ENCODE data around the gene GTPBP4.

The GTPBP4 gene

DNA sequence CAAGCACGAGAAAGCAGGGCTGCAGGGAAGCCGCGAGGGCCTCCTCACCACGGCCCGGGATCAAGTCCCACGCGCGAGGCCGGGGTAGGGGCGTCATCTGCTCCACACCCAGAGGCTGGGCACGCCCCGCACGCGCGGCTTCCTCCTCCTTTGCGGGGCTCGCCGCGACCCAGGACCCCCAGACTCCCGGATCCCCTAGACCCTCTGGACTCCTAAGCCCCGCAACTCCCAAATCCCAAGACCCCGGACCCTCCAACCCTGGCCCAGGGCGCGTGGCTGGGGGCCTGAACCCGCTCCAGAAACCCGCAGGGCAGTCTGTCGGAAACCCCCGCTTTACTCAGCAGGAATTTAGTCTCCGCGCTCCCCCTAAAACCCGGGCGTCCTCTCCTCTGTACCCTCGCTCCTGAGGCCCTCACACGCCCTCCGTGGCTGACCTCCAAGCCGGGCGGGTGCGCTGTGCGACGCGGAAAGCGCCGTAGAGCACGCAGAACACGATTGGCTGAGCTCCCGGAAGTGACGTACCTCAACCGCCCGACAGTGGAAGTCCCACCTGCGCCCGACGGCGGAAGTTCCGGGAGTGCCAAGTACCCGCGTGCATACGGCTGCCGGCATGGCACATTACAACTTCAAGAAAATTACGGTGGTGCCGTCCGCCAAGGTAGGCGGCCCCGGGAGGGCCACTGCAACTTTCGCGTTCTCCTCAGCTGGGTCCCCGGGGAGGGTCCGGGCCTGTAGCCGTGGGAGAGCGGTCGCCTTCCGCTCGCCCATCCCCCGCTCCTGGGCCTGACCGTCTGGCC, at the start of gene GTPBP4:
Gene GTPBP4 (plus strand): TSS at position 565 of the 797 bp plus-strand sequence. CDS start 46 bp downstream, at position 611.
- DNase-seq: peak; percentile 86

- no peak for DNase-seq
These were observed 49.1 kb upstream of the GTPBP4 start for GRCh38 chr10:938941-939678.

GRCh38 chr10:943334-944033, 44.8 kb upstream of the GTPBP4 start:
- no peak for DNase-seq

DNA sequence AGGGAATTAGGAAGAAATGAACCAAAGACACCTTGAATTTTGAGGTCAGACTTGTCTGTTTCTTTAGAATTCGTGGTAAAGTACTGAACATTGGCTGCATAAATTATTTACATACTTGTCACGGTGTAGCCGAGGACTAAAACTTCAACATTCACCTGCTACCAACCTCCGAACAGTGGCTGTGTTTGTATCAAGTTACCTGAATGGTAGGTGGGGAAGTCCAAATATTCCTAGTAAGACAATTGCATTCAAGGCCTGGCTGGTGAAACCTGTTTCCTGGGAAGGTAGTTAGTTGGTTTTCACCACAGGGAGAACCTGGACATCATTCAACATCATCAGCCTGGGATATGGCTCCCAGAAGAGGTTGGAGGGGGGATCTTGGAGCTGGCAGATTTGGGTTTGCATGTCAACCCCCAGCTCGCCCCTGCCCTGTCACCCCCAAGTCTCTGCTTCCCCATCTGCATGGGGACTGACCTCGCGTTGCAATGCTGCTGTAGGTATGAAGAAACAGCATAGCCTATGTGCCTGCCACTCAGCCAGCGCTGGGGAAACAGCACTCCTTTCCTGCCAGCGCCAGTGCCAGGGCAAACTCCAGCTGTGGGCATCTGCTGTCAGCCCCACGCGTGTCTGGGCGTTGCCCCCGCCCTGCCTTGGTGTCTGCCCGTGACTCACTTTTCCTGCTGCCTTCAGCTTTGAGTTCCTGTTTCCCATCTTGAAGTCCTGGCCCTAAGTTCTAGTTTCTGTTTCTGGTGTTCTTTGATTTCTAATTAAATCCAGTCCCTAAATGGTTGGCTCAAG, 44.0 kb upstream of the GTPBP4 start:
- DNase-seq: no peak

DNA sequence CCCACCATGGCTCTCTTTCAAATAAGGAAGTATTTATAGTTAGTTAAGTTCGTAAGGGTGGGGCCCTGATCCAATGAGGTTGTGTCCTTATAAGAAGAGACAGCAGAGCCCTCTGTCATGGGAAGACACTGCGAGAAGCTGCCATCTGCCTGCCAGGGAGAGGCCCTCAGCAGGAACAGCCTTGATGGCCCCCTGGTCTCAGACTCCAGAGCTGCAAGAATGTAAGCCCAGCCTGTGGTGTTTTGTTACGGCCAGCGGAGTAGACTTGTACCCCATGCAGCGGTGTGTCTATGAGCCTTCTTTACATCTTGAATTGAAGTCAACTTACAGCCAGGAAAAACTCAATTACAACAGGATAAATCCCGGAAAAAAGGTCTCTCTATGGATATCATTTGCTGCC, 42.5 kb upstream of the GTPBP4 start:
- no peak for DNase-seq

DNA sequence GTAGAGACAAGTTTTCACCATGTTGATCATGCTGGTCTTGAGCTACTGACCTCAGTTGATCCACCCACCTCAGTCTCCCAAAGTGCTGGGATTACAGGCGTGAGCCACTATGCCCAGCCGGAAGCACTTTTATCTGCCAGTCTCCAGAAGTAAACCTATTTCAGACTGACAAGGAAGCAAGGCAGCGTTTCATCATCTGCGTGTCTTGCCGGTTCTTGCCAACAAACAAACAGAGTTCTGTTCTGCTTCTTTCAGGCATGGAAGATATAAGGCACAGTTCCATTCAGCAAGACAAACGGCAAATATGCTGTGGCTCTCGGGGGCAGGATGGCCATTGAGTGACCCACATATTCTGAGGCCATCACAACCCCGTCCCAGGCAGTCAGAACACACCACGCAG, 41.2 kb upstream of the GTPBP4 start:
- no peak for DNase-seq

- DNase-seq: no peak
These were observed 40.4 kb upstream of the GTPBP4 start for GRCh38 chr10:947881-948280.

GRCh38 chr10:948347-948746, 39.9 kb upstream of the GTPBP4 start:
- DNase-seq: no peak

DNA sequence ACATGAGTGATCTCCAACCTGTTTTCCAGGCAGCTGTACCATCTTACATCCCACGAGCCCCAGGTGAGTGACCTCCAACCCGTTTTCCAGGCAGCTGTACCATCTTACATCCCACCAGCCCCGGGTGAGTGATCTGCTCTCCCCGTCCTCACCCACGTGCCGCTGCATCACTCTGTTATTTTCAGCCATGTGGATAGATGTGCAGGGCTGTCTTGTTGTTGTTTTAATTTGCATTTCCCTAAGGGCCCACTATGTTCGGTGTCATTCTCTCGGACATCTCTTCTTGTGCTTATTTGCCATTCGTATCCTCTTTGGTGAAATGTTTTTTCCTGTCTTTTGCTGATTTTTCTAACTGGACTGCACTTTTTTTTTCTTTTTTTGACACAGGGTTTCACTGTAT, 38.8 kb upstream of the GTPBP4 start:
- no peak for DNase-seq

DNA sequence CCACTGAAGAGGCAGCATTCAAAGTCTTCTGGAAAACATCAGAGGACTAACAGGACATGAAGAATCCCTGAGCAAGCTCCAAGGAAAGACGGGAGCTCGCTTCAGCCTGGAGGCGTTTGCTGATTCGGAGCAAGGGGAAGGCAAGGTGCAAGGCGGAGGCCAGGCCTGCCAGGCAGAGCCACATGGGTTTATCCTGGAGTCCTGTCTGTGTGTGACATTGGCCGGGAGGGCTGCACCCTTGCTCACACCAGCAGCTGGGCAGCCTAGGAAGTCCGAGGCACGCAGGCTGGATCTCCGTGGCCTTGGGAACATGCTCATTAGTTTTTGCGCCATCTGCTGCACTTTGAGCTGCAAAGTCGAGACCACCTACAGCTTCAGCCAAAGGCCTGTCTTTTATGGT, 34.4 kb upstream of the GTPBP4 start:
- DNase-seq: no peak

GRCh38 chr10:954396-954795, 33.8 kb upstream of the GTPBP4 start:
- no peak for DNase-seq

GRCh38 chr10:955127-955819, 33.0 kb upstream of the GTPBP4 start:
- peak; percentile 15 for DNase-seq

GRCh38 chr10:955820-956217, 32.4 kb upstream of the GTPBP4 start:
- no peak for DNase-seq

GRCh38 chr10:958106-958505, 30.1 kb upstream of the GTPBP4 start:
- no peak for DNase-seq

GRCh38 chr10:958856-959255, 29.4 kb upstream of the GTPBP4 start:
- no peak for DNase-seq

- DNase-seq: no peak
These were observed 25.9 kb upstream of the GTPBP4 start for GRCh38 chr10:962342-962741.

- no peak for DNase-seq
These were observed 25.0 kb upstream of the GTPBP4 start for GRCh38 chr10:963186-963585.

GRCh38 chr10:963655-964054, 24.6 kb upstream of the GTPBP4 start:
- DNase-seq: no peak

DNA sequence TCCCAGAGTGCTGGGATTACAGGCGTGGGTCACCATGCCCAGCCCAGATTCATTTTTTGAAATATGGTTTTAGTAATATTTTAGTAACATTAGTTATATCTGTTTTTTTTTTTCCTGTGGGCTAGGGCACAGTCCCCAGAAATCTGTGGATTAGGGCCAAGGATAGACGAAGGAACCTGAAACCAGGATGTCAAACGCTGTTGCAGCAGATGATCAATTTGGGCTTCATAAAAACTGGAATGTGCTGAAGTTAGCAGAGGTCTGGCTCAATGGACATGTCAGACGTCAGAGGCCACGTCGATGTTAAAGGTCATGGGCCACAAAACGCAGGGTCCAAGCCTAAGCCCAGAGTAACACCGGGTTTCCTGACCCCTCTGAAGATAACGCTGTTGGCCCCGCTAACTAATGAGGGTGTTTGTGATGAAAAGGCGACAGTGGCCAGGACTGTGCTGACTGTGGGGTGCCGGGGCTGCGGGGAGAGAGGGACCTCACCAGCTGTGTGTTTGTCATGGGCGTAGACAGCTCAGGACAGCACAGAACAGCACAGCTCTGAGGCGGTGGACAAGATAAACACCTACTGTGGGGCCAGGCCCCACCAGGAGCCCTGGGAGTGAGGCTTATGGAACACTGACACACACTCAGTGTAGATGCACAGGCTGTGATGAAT, 23.8 kb upstream of the GTPBP4 start:
- no peak for DNase-seq

DNA sequence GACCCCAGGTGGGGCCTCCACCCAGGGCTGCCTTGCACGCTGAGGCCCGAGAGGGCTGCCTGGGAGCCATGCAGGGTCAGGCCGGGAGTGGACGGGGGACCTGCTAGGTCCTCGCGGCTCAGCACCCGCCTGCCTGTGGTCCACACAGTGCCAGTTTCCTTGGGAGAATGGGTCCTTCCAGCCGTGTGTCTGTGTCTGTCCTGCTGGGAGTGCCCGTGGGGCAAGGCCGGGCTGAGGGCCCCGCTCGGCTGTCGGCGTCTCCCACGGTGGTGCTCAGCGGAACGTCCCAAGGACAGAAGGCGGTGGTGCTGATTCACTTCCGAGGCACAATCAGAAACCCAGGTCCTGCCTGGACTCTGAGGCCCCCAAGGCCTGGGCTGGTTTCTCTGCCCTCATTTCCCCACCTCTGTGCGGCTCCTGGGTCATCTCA, 23.2 kb upstream of the GTPBP4 start:
- no peak for DNase-seq

DNA sequence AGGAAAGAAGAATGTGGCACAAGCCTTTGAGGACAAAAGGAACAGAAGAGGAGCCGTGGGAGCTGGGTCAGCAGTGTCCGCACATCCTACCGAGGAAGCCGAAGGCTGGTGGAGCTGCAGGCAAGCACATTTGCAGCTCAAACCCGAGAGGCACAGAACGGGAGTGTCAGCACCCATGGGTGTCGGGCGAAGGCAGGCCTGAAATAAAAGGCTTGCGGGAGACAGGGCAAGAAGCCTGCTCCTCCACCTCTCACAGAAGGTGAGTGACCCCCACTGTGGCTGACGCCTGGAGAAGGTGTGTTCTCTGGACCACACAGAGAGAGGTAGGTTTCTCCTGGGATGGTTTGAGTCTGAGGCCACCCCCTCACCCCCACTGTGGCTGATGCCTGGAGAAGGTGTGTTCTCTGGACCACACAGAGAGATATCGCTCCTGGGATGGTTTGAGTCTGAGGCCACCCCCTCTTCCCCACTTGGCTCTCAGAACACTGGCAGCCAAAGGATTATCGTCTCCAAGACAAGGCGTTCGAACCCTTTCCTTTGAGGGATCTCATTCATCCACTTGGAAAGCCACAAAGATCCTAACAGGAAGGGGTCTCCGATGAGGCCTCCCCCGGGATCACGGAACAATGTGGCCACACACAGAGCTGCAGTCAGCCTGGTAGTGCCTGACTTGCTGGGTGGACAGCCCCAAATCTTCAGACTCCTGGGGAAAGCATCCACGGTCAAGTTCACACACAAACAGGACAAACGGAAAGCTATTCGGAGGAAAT, 21.6 kb upstream of the GTPBP4 start:
- DNase-seq: no peak
